Forelimb muscle (tissue), 1 donor: ENCODE data around the gene SH3RF3. TPM values are rescaled to one million over a fixed set of nuclear protein-coding genes. Genes with fewer than 3 reads are reported as not detected.
A peak's percentile ranks its signal among the peaks of the same experiment; 100 is the strongest.

Experiments used
- DNase-seq: peaks from one replicate; pipeline ENCODE4 v3.0.0-alpha.2; 2013; ENCODE audit warnings: low read depth
- polyA plus RNA-seq: library from polyadenylated mRNA; unstranded; fragments of 120-200 nt; gene quantifications from one replicate; pipeline ENCODE4 v1.2.1, GENCODE V29; 2013; ENCODE audit not compliant: insufficient read length

The SH3RF3 gene
- polyA plus RNA-seq, 1 donor = 3.9 TPM

GRCh38 chr2:109434351-109434750 lies 305.3 kb downstream of the SH3RF3 start:
- no peak for DNase-seq

GRCh38 chr2:109435066-109435690 lies 306.2 kb downstream of the SH3RF3 start:
- no peak for DNase-seq

GRCh38 chr2:109435901-109436598 lies 307.0 kb downstream of the SH3RF3 start:
- DNase-seq = peak; percentile 24

- no peak for DNase-seq
Measured at GRCh38 chr2:109436610-109437225, 307.7 kb downstream of the SH3RF3 start.

- DNase-seq = no peak
Measured at GRCh38 chr2:109437325-109438090, 308.5 kb downstream of the SH3RF3 start.

GRCh38 chr2:109438146-109438545 lies 309.1 kb downstream of the SH3RF3 start:
- DNase-seq = no peak

- no peak for DNase-seq
Measured at GRCh38 chr2:109438773-109439389, 309.9 kb downstream of the SH3RF3 start.

GRCh38 chr2:109439390-109439786 lies 310.4 kb downstream of the SH3RF3 start:
- DNase-seq = no peak

GRCh38 chr2:109439986-109440385 lies 311.0 kb downstream of the SH3RF3 start:
- no peak for DNase-seq

GRCh38 chr2:109440499-109441156 lies 311.6 kb downstream of the SH3RF3 start:
- DNase-seq = no peak

- no peak for DNase-seq
Measured at GRCh38 chr2:109442715-109443319, 313.8 kb downstream of the SH3RF3 start.

GRCh38 chr2:109444916-109445315 lies 315.9 kb downstream of the SH3RF3 start:
- no peak for DNase-seq

- DNase-seq = no peak
Measured at GRCh38 chr2:109446278-109447131, 317.5 kb downstream of the SH3RF3 start.

- DNase-seq = no peak
Measured at GRCh38 chr2:109447251-109447661, 318.3 kb downstream of the SH3RF3 start.

- no peak for DNase-seq
Measured at GRCh38 chr2:109447776-109448175, 318.8 kb downstream of the SH3RF3 start.

- no peak for DNase-seq
Measured at GRCh38 chr2:109448207-109448606, 319.2 kb downstream of the SH3RF3 start.

GRCh38 chr2:109448946-109449788 lies 320.2 kb downstream of the SH3RF3 start:
- DNase-seq = no peak

- no peak for DNase-seq
Measured at GRCh38 chr2:109450574-109451273, 321.7 kb downstream of the SH3RF3 start.
